ENCODE measurements around the gene MAP3K13. TPM values are rescaled to one million over a fixed set of nuclear protein-coding genes. Genes with fewer than 3 reads are reported as not detected.

MAP3K13 gene
- total RNA-seq, 1 experiment from 2014 or later, result 21.0 TPM

GRCh38 chr3:185356499-185356898, 6.4 kb upstream of the MAP3K13 start:
- H3K27me3 ChIP-seq (ENCODE audit: insufficient read depth, low read length), result no peaks in the 10 kb centered on the region
- H3K79me2 ChIP-seq (ENCODE audit: insufficient read depth, low read length), result no peaks in the 10 kb centered on the region
- intact Hi-C loops (cut with micrococcal nuclease), result no loop called here
- CTCF ChIA-PET, result no interaction called here
- H3K9me2 ChIP-seq (ENCODE audit: insufficient read depth), result no peaks in the 10 kb centered on the region
- BruUV-seq (replicated peaks), result no TSS peak
- no peak overlapping the region for H3K4me3 ChIP-seq (replicated peaks in 1 of 2; ENCODE audit: low read depth in 1 of 2, low read length in 2 of 2)
- peaks cover 0 to 14% of the 10 kb centered on the region in 2 experiments; a peak in 2 of 4 replicates for H3K4me1 ChIP-seq (ENCODE audit: control insufficient read depth in 1 of 2, insufficient read depth in 2 of 2, low read length in 2 of 2)
- POLR2A ChIA-PET, result no interaction called here
- TF ChIP-seq FOSL1 (IDR thresholded peaks at IDR 0.05; ENCODE audit: low read depth), result no peak
- TF ChIP-seq JUND (IDR thresholded peaks at IDR 0.05), result no peak
- TF ChIP-seq ZBTB33 (IDR thresholded peaks at IDR 0.05; ENCODE audit: extremely low read depth, insufficient replicate concordance, low read length), result no peak
- TF ChIP-seq POLR2AphosphoS5 (IDR thresholded peaks at IDR 0.05; ENCODE audit: low read depth, low read length), result no peak
- no peak for TF ChIP-seq YY1 (IDR thresholded peaks at IDR 0.05; ENCODE audit: extremely low read depth, insufficient replicate concordance, low read depth, low read length)
- TF ChIP-seq EZH2phosphoT487 (IDR thresholded peaks at IDR 0.05; ENCODE audit: borderline replicate concordance), result no peak
- no peak for TF ChIP-seq REST (IDR thresholded peaks at IDR 0.05; ENCODE audit: low read depth)
- no peak for TF ChIP-seq ELF1 (IDR thresholded peaks at IDR 0.05; ENCODE audit: borderline replicate concordance, low read depth)
- no peak for TF ChIP-seq EZH2 (IDR thresholded peaks at IDR 0.05)
- TF ChIP-seq SRF (IDR thresholded peaks at IDR 0.05; ENCODE audit: low read depth), result no peak
- TF ChIP-seq SP1 (IDR thresholded peaks at IDR 0.05; ENCODE audit: low read depth), result no peak
- no peak for TF ChIP-seq CTCF (IDR thresholded peaks at IDR 0.05 in 2 of 3, conservative IDR thresholded peaks at IDR 0.05 in 1 of 3; ENCODE audit: borderline replicate concordance in 1 of 3, insufficient read depth in 1 of 3, low read depth in 2 of 3, low read length in 2 of 3)
- no peak for TF ChIP-seq CBX3 (IDR thresholded peaks at IDR 0.05; ENCODE audit: low read depth)
- TF ChIP-seq ZNF274 (IDR thresholded peaks at IDR 0.05; ENCODE audit: low read depth, low read length), result no peak
- no peak for TF ChIP-seq TCF7L2 (IDR thresholded peaks at IDR 0.05; ENCODE audit: borderline replicate concordance, extremely low read depth, insufficient read depth, insufficient read length)
- H3K9me3 ChIP-seq (ENCODE audit: control insufficient read depth in 1 of 2, insufficient read depth in 1 of 2, low read depth in 1 of 2, low read length in 2 of 2), result no peaks in the 10 kb centered on the region
- no peak overlapping the region for H2AFZ ChIP-seq (ENCODE audit: low read depth, low read length, poor library complexity, severe bottlenecking)
- ATAC-seq (no peak), DNase-seq (ENCODE audit: low read depth, low spot score) (no peak)
- no peak overlapping the region for H3K9ac ChIP-seq (ENCODE audit: low read length)
- H4K20me1 ChIP-seq (ENCODE audit: insufficient read depth), result no peaks in the 10 kb centered on the region
- RAD21 ChIA-PET (ENCODE audit: low non-redundant PET in 1 of 2, low total read pairs in 2 of 2, uncharacterized antibody in 2 of 2, unreplicated experiment in 2 of 2), result no interaction called here
- H3K27ac ChIP-seq (ENCODE audit: low read depth, low read length), result no peak overlapping the region
- H3K36me3 ChIP-seq (ENCODE audit: control insufficient read depth in 1 of 2, insufficient read depth in 2 of 2, low read length in 2 of 2), result no peaks in the 10 kb centered on the region
- H3K4me2 ChIP-seq (ENCODE audit: low read length), result no peak overlapping the region

All from HCT116 (cell line).